Kidney (tissue), 14 donors: ENCODE data around the gene C1QL1. TPM values are rescaled to one million over a fixed set of nuclear protein-coding genes. Genes with fewer than 3 reads are reported as not detected.

Source experiments
- DNase-seq, 5 donors: peaks; one replicate each; pipeline ENCODE4 v3.0.0-alpha.2; 2013 to 2020
- FAIRE-seq: peaks from 2 replicates; lab custom pipeline; 2012; peaks lifted over from hg19 to GRCh38; lab: Jason Lieb, UNC
- H3K27ac ChIP-seq, 2 donors: one replicate each; pipeline ENCODE4 v1.7.0; 2013; ENCODE audit warnings: low read depth in 2 of 2, low read length in 2 of 2, inconsistent platforms in 1 of 2
- H3K27me3 ChIP-seq: one replicate; pipeline ENCODE4 v1.7.1; 2013; ENCODE audit warnings: low read length, inconsistent platforms; ENCODE audit not compliant: control insufficient read depth, insufficient read depth
- H3K36me3 ChIP-seq, 3 donors: one replicate each; pipeline versions ENCODE4 v1.7.0 to v1.7.1; 2013; ENCODE audit warnings: low read length in 3 of 3, control low read depth in 1 of 3, inconsistent platforms in 1 of 3; ENCODE audit not compliant: insufficient read depth in 3 of 3, control insufficient read depth in 2 of 3
- H3K4me1 ChIP-seq, 3 donors: one replicate each; pipeline versions ENCODE4 v1.7.0 to v1.7.1; 2013; ENCODE audit warnings: low read length in 3 of 3, inconsistent platforms in 1 of 3, low read depth in 1 of 3; ENCODE audit not compliant: control insufficient read depth in 2 of 3, insufficient read depth in 2 of 3
- H3K4me3 ChIP-seq, 3 donors: one replicate each; pipeline versions ENCODE4 v1.7.0 to v1.8.1; 2013; ENCODE audit warnings: low read length in 3 of 3, control low read depth in 1 of 3, inconsistent platforms in 1 of 3
- H3K9ac ChIP-seq, 3 donors: one replicate each; pipeline versions ENCODE4 v1.7.0 to v1.7.1; 2013; ENCODE audit warnings: low read length in 3 of 3, control low read depth in 1 of 3, inconsistent platforms in 1 of 3
- H3K9me3 ChIP-seq, 3 donors: one replicate each; pipeline versions ENCODE4 v1.7.0 to v1.7.1; 2013; ENCODE audit warnings: low read length in 3 of 3, control low read depth in 1 of 3, inconsistent platforms in 1 of 3; ENCODE audit not compliant: control insufficient read depth in 2 of 3, insufficient read depth in 1 of 3
- intact Hi-C: fragments of 100-400 bp; cut with DNase I; formaldehyde crosslinking; loops from one replicate; pipeline ENCODE4 v1.11.1; 2022
- polyA plus RNA-seq: library from polyadenylated mRNA; stranded (reverse); fragments of 350-450 nt; fragmentation: Illumina TruSeq; extraction: RNeasy Lipid Tissue Mini Kit (QIAGEN cat#74804); gene quantifications from one replicate; pipeline ENCODE4 v1.2.3, GENCODE V29; 2014; ENCODE audit warnings: low read depth, low replicate concordance; ENCODE audit not compliant: insufficient read depth
- total RNA-seq: library from RNA; stranded (reverse); fragmentation: NEBNext Ultra II Directional; extraction: Animal tissue kit (Norgen Biotek cat#: 25700); gene quantifications from one replicate; pipeline ENCODE4 v1.2.1, GENCODE V29; 2021
- TF ChIP-seq, protein P1 (sequence below): IDR thresholded peaks from 3 replicates; pipeline ENCODE4 v1.5.1; 2012; ENCODE audit warnings: mild to moderate bottlenecking, moderate library complexity, borderline replicate concordance; ENCODE audit not compliant: insufficient read depth; ENCODE audit errors: extremely low read depth
- donor health status: control.
- donor health status: control.
- donor health status: control.
- donor health status: control.
- donor health status: control.
- donor health status: DM: yes; HTN: yes; CAD: no.
- donor health status: Normal renal cell carcinoma (clear cell type).

Gene C1QL1
- total and polyA plus RNA-seq, 2 donors from 2014 or later = 0.76 to 25.4 TPM

DNA sequence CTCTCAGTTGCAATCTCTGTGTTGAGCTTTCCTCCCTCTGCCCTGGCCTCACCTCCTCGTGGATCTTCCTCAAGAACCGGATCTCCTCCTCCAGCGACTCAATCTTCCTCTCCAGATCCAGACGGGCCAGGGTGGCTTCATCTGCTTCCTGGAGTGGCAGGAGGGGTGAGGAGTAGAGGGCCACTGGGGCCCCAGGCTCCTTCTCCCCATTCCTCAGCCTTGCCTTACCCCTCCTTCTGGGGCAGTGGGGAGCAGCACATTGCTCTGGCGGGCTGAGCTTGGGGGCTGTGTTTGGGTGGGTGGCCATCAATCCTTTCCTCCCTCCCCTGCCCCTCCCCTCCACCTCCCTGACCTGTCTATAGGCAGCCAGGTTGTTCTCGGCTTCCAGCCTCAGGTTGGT is 54.4 kb downstream of the C1QL1 start:
- Histone ChIP-seq H3K36me3 (no peaks in the 10 kb centered on the region), H3K4me3 (no peak overlapping the region), H3K9ac (no peak overlapping the region), H3K27me3 (no peaks in the 10 kb centered on the region), H3K4me1 (peaks cover 0 to 5% (median 0%) of the 10 kb centered on the region in 3 donors), H3K27ac (no peak overlapping the region), H3K9me3 (no peaks in the 10 kb centered on the region)
- no peak for FAIRE-seq
- TF ChIP-seq, protein P1, sequence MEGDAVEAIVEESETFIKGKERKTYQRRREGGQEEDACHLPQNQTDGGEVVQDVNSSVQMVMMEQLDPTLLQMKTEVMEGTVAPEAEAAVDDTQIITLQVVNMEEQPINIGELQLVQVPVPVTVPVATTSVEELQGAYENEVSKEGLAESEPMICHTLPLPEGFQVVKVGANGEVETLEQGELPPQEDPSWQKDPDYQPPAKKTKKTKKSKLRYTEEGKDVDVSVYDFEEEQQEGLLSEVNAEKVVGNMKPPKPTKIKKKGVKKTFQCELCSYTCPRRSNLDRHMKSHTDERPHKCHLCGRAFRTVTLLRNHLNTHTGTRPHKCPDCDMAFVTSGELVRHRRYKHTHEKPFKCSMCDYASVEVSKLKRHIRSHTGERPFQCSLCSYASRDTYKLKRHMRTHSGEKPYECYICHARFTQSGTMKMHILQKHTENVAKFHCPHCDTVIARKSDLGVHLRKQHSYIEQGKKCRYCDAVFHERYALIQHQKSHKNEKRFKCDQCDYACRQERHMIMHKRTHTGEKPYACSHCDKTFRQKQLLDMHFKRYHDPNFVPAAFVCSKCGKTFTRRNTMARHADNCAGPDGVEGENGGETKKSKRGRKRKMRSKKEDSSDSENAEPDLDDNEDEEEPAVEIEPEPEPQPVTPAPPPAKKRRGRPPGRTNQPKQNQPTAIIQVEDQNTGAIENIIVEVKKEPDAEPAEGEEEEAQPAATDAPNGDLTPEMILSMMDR = no peak
- DNase-seq = peak in 1 of 5 donors; percentile 23
- intact Hi-C loops = no loop called here

DNA sequence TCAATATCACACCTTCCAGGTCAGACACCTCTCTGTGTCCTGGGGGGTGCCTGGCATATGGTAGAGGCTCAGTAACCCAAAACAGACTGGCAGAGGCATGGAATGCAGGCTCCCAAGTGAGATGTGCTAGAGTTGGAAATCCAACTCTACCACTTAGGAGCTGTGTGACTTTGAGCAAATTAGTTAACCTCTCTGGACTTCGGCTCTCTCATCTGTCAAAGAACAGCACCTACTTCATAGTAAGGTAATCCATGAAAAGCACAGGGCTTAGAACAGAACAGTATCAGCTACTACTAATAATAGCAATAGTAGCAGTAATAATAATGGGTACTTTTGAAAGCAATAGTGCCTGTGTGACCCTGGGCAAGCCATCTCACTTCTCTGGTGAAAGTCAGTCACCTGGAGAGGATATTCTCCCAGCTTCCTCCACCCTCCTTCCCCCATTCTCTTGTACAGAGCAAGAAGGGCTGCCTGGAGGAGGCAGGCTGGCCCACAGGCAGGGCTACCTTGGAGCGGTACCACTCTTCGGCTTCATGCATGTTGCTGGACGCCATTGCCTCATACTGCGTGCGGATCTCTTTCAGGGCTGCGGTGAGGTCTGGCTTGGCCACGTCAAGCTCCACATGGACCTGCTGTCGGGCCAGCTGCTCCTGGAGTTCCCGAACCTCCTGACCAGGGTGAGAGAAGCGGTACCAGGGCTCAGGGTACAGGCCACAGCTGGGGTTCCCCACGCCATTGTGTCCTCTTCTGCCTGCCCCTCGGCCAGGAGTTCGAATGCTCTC is 55.1 kb downstream of the C1QL1 start:
- intact Hi-C loops = no loop called here
- Histone ChIP-seq H3K27me3 (no peaks in the 10 kb centered on the region), H3K9ac (no peak overlapping the region), H3K4me1 (peaks cover 0 to 5% (median 0%) of the 10 kb centered on the region in 3 donors), H3K9me3 (no peaks in the 10 kb centered on the region), H3K36me3 (no peaks in the 10 kb centered on the region), H3K27ac (no peak overlapping the region), H3K4me3 (no peak overlapping the region)
- TF ChIP-seq, protein P1 = no peak
- peak in 1 of 5 donors; percentile 28 for DNase-seq
- no peak for FAIRE-seq

DNA sequence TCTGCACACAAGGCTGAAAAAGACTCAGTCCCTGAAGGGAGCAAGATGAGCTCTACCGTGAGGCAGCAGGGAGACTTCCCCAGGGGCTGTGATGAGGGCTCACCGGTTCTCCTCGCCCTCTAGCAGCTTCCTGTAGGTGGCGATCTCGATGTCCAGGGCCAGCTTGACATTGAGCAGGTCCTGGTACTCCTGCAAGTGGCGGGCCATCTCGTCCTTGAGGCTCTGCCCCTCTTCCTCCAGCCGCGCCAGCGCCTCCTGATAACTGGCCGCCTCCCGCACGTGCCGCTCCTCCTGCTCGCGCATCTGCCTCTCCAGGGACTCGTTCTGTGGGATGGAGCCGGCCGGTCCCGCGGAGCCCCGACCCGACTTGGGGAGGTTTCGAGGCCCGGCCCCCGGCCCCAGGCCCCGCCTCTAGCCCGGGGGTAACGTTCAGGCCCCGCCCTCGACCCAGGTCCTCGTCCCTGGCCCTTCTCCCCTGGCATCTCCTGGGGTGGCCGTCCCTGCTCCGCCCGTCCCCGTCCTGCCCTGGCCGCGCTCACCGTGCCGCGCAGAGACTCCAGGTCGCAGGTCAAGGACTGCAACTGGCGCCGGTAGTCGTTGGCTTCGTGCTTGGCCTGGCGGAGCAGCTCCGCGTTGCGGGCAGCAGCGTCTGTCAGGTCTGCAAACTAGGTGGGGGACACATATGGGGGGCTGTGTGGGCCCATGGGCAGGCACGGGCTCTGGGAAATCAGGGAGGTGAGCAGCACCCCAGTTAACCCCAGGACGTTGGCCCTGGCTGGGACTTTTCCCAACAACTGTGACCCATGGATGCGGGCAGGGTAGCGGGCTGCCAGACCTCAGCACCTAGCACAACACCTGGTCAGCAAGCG is 56.7 kb downstream of the C1QL1 start:
- H3K27ac ChIP-seq = no peak overlapping the region
- H3K9me3 ChIP-seq = no peaks in the 10 kb centered on the region
- H3K4me3 ChIP-seq = no peak overlapping the region
- DNase-seq (peak; percentile 79 to 85 (median 82)), FAIRE-seq (no peak)
- TF ChIP-seq, protein P1 = peak; percentile 42
- intact Hi-C loops = no loop called here
- no peaks in the 10 kb centered on the region for H3K27me3 ChIP-seq
- peaks cover 0 to 5% (median 0%) of the 10 kb centered on the region in 3 donors for H3K4me1 ChIP-seq
- H3K9ac ChIP-seq = no peak overlapping the region
- H3K36me3 ChIP-seq = no peaks in the 10 kb centered on the region
